ENCODE data around the gene RNF215.

RNF215 gene

DNA sequence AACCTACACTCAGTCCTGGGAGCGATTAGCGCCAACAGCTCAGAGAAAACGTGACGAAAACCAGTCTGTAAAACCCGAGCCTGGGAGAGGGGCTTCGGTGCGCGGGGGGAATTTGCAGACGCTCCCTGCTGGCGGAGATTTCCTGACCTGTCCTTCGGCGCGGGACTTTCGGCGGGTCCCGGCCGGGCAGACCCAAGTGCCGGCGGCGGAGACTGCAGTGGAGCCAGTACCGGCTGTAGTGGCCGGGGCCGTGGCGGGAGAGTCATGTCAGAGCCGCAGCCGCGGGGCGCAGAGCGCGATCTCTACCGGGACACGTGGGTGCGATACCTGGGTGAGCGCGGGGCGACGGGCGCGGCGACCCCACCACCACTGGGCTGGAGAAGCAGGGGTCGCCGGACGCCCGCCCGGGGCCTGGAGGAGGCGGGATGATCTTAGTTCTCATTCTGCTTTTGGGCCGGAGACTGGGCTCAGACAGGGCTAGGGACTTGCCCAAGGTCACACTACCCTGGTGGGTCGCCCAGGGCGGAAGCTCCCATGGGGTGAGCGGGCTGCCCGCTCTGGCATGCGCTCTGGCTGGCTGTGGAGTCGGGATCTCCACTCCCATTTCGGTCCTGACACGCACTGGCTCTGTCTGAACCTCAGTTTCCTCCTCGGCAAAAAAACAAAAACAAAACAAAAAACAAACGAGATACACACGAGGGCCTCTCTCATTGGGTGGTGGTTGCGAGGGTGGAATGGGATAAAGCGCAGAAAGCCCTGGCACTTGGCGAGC is 38.6 kb upstream of the RNF215 start, which contains the start of gene MTFP1:
TSS of gene MTFP1 (plus strand) at position 153 of the 772 bp plus-strand sequence. CDS start at position 265, 112 bp downstream.
- H3K4me3 ChIP-seq (ENCODE audit: low read depth, low read length) = peak within 1 kb of the TSS; percentile 66
- TF ChIP-seq, protein P1, sequence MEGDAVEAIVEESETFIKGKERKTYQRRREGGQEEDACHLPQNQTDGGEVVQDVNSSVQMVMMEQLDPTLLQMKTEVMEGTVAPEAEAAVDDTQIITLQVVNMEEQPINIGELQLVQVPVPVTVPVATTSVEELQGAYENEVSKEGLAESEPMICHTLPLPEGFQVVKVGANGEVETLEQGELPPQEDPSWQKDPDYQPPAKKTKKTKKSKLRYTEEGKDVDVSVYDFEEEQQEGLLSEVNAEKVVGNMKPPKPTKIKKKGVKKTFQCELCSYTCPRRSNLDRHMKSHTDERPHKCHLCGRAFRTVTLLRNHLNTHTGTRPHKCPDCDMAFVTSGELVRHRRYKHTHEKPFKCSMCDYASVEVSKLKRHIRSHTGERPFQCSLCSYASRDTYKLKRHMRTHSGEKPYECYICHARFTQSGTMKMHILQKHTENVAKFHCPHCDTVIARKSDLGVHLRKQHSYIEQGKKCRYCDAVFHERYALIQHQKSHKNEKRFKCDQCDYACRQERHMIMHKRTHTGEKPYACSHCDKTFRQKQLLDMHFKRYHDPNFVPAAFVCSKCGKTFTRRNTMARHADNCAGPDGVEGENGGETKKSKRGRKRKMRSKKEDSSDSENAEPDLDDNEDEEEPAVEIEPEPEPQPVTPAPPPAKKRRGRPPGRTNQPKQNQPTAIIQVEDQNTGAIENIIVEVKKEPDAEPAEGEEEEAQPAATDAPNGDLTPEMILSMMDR (IDR thresholded peaks at IDR 0.05; ENCODE audit: control insufficient read depth, extremely low read depth, insufficient read depth) = no peak
- no peak for DNase-seq (ENCODE audit: low read depth)

DNA sequence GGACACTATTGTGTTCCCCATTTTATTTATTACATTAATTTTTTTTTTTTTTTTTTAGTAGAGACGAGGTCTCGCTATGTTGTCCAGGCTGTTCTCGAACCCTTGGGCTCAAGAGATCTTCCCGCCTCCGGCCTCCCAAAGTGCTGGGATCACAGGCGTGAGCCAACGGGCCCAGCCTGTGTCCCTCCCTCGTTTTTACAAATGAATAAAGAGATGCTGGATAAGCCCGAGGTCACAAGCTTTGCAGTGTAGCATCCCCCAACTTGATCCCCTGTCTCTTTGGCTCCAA is 38.1 kb upstream of the RNF215 start:
- TF ChIP-seq, protein P1 (IDR thresholded peaks at IDR 0.05; ENCODE audit: control insufficient read depth, extremely low read depth, insufficient read depth) = no peak
- DNase-seq (ENCODE audit: low read depth) = no peak
- peak overlapping the region; percentile 66 for H3K4me3 ChIP-seq (ENCODE audit: low read depth, low read length)

DNA sequence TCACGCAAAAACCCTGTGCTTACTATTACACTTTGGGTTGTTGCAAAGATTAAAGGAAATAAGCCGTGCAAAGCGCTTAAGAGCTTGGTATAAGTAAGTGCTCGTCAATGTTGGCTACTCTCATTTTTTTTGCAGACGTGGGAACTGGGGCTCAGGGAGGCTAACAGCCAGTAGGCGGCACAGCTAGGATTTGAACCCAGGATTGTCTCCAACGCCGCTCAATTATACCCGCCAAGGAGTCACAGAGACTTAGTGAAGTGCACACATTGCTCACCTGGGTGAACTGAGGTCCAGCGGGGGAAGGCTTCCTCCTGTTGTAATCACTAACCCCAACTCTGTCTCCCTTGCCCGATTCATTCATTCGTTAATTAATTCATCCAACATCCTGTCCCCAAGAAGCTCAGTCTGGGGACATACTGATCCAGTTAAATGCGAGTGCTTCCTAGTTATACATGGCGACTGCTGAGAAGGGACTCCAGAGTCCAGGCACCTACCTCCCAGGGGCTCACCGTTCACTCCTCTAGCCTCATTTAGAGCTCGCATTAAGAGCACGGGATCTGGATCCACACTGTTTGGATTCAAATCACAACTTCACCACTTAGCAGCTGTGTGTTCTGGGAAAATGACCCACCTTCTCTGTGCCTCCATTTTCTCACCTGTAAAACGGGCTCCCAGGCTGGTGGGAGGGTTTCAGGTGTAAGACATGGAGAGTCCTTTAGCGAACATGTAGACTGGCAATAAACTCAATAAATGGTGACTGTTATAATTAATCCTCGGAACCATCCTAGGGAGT is 37.5 kb upstream of the RNF215 start:
- TF ChIP-seq, protein P1 (IDR thresholded peaks at IDR 0.05; ENCODE audit: control insufficient read depth, extremely low read depth, insufficient read depth) = no peak
- peak overlapping the region; percentile 66 for H3K4me3 ChIP-seq (ENCODE audit: low read depth, low read length)
- no peak for DNase-seq (ENCODE audit: low read depth)

DNA sequence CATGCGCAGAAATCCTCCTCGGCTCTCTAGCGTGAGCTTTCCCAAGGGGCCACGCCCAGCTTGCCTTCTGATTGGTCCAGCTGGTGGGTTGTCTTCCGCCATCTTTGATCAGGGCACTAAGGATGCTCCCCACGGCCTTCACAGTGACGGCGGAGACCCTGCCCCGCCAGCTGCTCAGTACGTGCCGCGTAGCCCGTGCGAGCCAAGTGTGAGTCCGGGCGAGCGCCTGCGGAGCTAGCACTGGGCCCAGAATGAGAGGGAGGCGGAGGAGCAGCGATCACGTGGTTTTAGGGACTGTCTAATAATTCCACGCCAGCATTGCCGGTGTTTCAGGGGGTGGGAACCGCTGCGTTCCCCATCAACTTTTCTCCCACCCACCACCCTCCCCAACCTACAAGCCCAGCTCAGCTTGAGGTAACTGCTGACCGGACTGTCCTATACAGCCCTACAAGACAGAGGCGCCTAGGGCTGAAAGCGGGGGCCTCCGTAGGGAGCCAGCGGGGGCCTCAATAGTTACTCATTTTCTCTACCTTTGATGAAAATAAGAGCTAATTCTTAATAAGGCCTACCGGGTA is 36.8 kb upstream of the RNF215 start:
- peak; percentile 98 for DNase-seq (ENCODE audit: low read depth)
- H3K4me3 ChIP-seq (ENCODE audit: low read depth, low read length) = peak overlapping the region; percentile 66
- TF ChIP-seq, protein P1 (IDR thresholded peaks at IDR 0.05; ENCODE audit: control insufficient read depth, extremely low read depth, insufficient read depth) = no peak

DNA sequence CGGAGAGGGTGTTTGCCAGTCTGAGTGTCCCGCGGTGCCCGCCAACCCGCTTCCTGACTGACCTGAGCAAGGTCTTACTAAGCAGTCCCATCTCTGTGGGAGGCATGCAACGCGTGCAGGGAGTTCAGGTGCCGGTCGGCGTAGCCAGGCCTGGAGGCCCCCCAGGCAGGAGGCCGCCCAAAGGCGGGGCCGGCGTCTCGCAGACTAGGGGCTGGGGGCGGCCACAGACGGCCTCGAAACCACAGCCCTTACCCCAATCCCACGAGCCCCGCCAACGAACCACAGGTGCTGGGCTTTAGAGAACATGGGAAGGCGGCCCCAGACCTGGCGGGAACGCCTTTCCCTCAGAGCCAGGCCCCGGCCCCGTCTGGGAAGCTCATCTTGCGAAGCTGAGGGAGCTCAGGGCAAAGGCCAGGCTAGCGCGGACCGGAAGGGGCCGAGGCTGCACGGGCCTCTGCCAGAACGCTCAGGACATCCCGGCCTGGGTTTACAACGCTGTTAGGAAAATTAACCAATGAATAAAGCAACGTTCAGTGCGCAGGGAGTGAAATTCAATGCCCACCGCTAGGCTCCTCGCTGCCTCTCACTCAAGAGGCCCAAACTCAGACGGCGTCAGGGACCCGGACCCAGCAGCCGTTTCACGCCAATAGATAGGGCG is 36.2 kb upstream of the RNF215 start:
- DNase-seq (ENCODE audit: low read depth) = no peak
- peak overlapping the region; percentile 66 for H3K4me3 ChIP-seq (ENCODE audit: low read depth, low read length)
- TF ChIP-seq, protein P1 (IDR thresholded peaks at IDR 0.05; ENCODE audit: control insufficient read depth, extremely low read depth, insufficient read depth) = no peak

DNA sequence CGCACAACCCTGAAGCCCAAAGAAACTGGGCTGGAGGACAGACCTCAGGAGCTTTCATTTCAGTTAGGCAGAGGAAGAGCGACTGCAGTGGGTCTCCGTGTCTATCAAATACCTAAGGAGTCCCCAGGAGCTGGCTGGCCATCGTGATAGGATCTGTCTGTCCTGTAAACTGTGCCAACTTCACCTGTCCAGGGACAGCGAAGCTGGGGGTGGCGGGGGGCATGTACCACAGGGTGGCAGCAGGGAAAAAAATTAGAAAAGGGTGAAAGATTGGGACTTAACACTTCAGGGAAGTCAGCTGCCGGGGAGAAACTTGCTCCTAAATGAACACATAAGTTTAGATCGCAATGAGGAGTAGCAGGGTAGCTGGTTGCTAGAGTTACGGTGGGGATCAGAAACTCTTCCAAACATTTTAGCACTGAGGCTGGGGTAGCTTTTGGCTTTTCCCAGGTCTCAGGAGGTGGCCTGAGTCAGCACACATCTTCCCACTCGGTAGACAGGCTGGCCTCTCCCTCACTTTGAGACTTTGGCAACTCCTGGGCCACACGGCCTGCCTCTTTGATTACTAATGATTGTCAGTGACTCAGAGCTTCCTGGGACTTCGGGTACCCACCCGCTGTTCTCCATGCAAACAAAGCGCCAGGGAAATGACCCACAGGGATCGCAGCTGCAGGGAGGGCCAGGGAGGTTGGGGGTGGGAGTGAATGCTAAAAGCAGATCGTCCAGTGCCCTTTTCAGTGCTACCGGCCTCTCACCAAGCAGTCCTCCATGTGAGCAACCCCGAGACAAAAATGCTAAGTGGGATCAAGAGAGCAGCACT is 35.5 kb upstream of the RNF215 start:
- TF ChIP-seq, protein P1 (IDR thresholded peaks at IDR 0.05; ENCODE audit: control insufficient read depth, extremely low read depth, insufficient read depth) = no peak
- H3K4me3 ChIP-seq (ENCODE audit: low read depth, low read length) = peak overlapping the region; percentile 66
- DNase-seq (ENCODE audit: low read depth) = no peak
